Measurements from ENCODE around the gene CDC20. TPM values are rescaled to one million over a fixed set of nuclear protein-coding genes. Genes with fewer than 3 reads are reported as not detected.
A peak's percentile ranks its signal among the peaks of the same experiment; 100 is the strongest.

The CDC20 gene
- total RNA-seq, 1 experiment from 2014 or later, result 215 TPM

DNA sequence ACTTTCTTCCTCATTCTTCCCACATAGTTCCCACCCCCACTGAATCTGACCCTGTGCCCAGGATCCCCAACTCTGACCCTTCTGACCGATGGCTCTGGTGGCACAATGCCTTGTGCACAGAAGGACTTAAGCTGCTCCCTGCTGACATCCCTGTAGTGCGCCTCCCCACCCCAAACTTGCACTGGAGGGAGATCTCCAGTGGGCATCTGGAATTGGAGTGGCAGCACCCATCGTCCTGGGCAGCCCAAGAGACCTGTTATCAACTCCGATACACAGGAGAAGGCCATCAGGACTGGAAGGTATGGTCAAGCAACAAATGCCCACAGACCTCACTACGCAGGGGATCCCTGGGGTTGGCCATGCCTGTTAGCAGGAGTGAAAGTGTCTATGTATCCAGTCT lies 12.1 kb upstream of the CDC20 start:
- in situ Hi-C loops (cut with HindIII; ENCODE audit: low pct_unique_long_range_greater_than_20kb, low sequenced_read_pairs), result no loop called here
- Histone ChIP-seq H3K4me1 (ENCODE audit: control insufficient read depth, insufficient read depth, low read length) (peaks cover 14% of the 10 kb centered on the region), H3K27ac (ENCODE audit: low read length) (no peak overlapping the region), H3K9me3 (ENCODE audit: control insufficient read depth, insufficient read depth, low read depth, low read length) (no peaks in the 10 kb centered on the region), H3K36me3 (ENCODE audit: control insufficient read depth, insufficient read depth, low read length) (no peaks in the 10 kb centered on the region), H3K4me3 (ENCODE audit: low read depth in 2 of 2, low read length in 2 of 2) (no peak overlapping the region), H3K27me3 (ENCODE audit: control insufficient read depth, insufficient read depth, low read length) (no peaks in the 10 kb centered on the region)
- intact Hi-C loops (cut with micrococcal nuclease; ENCODE audit: unreplicated experiment), result no loop called here
- no peak for ATAC-seq
- no peak for DNase-seq (ENCODE audit: low read depth, low spot score)
- CTCF ChIA-PET, result no interaction called here
- no peak for TF ChIP-seq TCF7L2 (IDR thresholded peaks at IDR 0.05; ENCODE audit: low read depth, low read length)
- TF ChIP-seq POLR2AphosphoS5 (IDR thresholded peaks at IDR 0.05; ENCODE audit: low read depth, low read length), result no peak
- no peak for TF ChIP-seq CTCF (IDR thresholded peaks at IDR 0.05)
- no peak for TF ChIP-seq SIN3A (IDR thresholded peaks at IDR 0.05; ENCODE audit: borderline replicate concordance, insufficient read depth, low read depth, low read length)
- TF ChIP-seq, protein P1, sequence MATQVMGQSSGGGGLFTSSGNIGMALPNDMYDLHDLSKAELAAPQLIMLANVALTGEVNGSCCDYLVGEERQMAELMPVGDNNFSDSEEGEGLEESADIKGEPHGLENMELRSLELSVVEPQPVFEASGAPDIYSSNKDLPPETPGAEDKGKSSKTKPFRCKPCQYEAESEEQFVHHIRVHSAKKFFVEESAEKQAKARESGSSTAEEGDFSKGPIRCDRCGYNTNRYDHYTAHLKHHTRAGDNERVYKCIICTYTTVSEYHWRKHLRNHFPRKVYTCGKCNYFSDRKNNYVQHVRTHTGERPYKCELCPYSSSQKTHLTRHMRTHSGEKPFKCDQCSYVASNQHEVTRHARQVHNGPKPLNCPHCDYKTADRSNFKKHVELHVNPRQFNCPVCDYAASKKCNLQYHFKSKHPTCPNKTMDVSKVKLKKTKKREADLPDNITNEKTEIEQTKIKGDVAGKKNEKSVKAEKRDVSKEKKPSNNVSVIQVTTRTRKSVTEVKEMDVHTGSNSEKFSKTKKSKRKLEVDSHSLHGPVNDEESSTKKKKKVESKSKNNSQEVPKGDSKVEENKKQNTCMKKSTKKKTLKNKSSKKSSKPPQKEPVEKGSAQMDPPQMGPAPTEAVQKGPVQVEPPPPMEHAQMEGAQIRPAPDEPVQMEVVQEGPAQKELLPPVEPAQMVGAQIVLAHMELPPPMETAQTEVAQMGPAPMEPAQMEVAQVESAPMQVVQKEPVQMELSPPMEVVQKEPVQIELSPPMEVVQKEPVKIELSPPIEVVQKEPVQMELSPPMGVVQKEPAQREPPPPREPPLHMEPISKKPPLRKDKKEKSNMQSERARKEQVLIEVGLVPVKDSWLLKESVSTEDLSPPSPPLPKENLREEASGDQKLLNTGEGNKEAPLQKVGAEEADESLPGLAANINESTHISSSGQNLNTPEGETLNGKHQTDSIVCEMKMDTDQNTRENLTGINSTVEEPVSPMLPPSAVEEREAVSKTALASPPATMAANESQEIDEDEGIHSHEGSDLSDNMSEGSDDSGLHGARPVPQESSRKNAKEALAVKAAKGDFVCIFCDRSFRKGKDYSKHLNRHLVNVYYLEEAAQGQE (IDR thresholded peaks at IDR 0.05; ENCODE audit: insufficient read depth in 1 of 2, low read depth in 2 of 2, low read length in 1 of 2), result no peak
- BruUV-seq (replicated peaks), result no TSS peak
- POLR2A ChIA-PET, result no interaction called here

- ATAC-seq (peak; percentile 57), DNase-seq (ENCODE audit: low read depth, low spot score) (no peak)
- H3K4me1 ChIP-seq (ENCODE audit: control insufficient read depth, insufficient read depth, low read length), result peaks cover 14% of the 10 kb centered on the region
- intact Hi-C loops (cut with micrococcal nuclease; ENCODE audit: unreplicated experiment) (no loop called here), in situ Hi-C loops (cut with HindIII; ENCODE audit: low pct_unique_long_range_greater_than_20kb, low sequenced_read_pairs) (no loop called here)
- no TSS peak for BruUV-seq (replicated peaks)
- H3K36me3 ChIP-seq (ENCODE audit: control insufficient read depth, insufficient read depth, low read length), result no peaks in the 10 kb centered on the region
- H3K4me3 ChIP-seq (ENCODE audit: low read depth in 2 of 2, low read length in 2 of 2), result peak overlapping the region; percentile 59 to 67
- POLR2A ChIA-PET, result interaction anchor here (0.6 to 1.1 kb wide), 2 partner anchors 10 to 66 kb away, joined by 3 to 4 read pairs; partner anchors contain the start of gene CDC20
- H3K27ac ChIP-seq (ENCODE audit: low read length), result peak overlapping the region; percentile 91
- CTCF ChIA-PET, result interaction anchor here (0.6 kb wide), 1 partner anchor 66 kb away, joined by 5 read pairs; no protein-coding TSS in a partner anchor
- TF ChIP-seq TCF7L2 (IDR thresholded peaks at IDR 0.05; ENCODE audit: low read depth, low read length), result no peak
- no peaks in the 10 kb centered on the region for H3K27me3 ChIP-seq (ENCODE audit: control insufficient read depth, insufficient read depth, low read length)
- no peaks in the 10 kb centered on the region for H3K9me3 ChIP-seq (ENCODE audit: control insufficient read depth, insufficient read depth, low read depth, low read length)
These were observed 10.4 kb upstream of the CDC20 start for GRCh38 chr1:43348343-43348808.

- no TSS peak for BruUV-seq (replicated peaks)
- intact Hi-C loops (cut with micrococcal nuclease; ENCODE audit: unreplicated experiment), result no loop called here
- DNase-seq (ENCODE audit: low read depth, low spot score) (peak; percentile 53), ATAC-seq (peak; percentile 95)
- in situ Hi-C loops (cut with HindIII; ENCODE audit: low pct_unique_long_range_greater_than_20kb, low sequenced_read_pairs), result no loop called here
- TF ChIP-seq POLR2AphosphoS5 (IDR thresholded peaks at IDR 0.05; ENCODE audit: low read depth, low read length) (peak; percentile 82), SIN3A (IDR thresholded peaks at IDR 0.05; ENCODE audit: borderline replicate concordance, insufficient read depth, low read depth, low read length) (no peak)
- TF ChIP-seq, protein P1 (IDR thresholded peaks at IDR 0.05; ENCODE audit: insufficient read depth in 1 of 2, low read depth in 2 of 2, low read length in 1 of 2), result peak in 1 of 2 experiments; percentile 27; a peak in 1 of 4 replicates
- POLR2A ChIA-PET, result interaction anchor here (0.6 to 1.1 kb wide), 2 partner anchors 9 to 66 kb away, joined by 3 to 4 read pairs; partner anchors contain the start of gene CDC20
- H3K36me3 ChIP-seq (ENCODE audit: control insufficient read depth, insufficient read depth, low read length), result no peaks in the 10 kb centered on the region
- peak overlapping the region; percentile 59 to 67 for H3K4me3 ChIP-seq (ENCODE audit: low read depth in 2 of 2, low read length in 2 of 2)
- no peaks in the 10 kb centered on the region for H3K27me3 ChIP-seq (ENCODE audit: control insufficient read depth, insufficient read depth, low read length)
- H3K27ac ChIP-seq (ENCODE audit: low read length), result peak overlapping the region; percentile 91
- H3K9me3 ChIP-seq (ENCODE audit: control insufficient read depth, insufficient read depth, low read depth, low read length), result no peaks in the 10 kb centered on the region
- CTCF ChIA-PET, result interaction anchor here (0.6 kb wide), 1 partner anchor 66 kb away, joined by 5 read pairs; no protein-coding TSS in a partner anchor
- peaks cover 14% of the 10 kb centered on the region for H3K4me1 ChIP-seq (ENCODE audit: control insufficient read depth, insufficient read depth, low read length)
These were observed 9.8 kb upstream of the CDC20 start for GRCh38 chr1:43348809-43349593.

All from Panc1 (cell line).